NB4 (cell line): ENCODE data around the gene SLC6A12.

ENCODE experiments used
- POLR2A ChIP-seq: IDR thresholded peaks from 2 replicates; pipeline ENCODE4 v1.6.1; 2011; ENCODE audit warnings: mild to moderate bottlenecking; ENCODE audit not compliant: insufficient read length; ENCODE audit errors: extremely low read depth
- TF ChIP-seq, protein P1 (sequence below): IDR thresholded peaks from one replicate; pipeline ENCODE4 v1.5.1; 2012; ENCODE audit warnings: low read depth, low read length

DNA sequence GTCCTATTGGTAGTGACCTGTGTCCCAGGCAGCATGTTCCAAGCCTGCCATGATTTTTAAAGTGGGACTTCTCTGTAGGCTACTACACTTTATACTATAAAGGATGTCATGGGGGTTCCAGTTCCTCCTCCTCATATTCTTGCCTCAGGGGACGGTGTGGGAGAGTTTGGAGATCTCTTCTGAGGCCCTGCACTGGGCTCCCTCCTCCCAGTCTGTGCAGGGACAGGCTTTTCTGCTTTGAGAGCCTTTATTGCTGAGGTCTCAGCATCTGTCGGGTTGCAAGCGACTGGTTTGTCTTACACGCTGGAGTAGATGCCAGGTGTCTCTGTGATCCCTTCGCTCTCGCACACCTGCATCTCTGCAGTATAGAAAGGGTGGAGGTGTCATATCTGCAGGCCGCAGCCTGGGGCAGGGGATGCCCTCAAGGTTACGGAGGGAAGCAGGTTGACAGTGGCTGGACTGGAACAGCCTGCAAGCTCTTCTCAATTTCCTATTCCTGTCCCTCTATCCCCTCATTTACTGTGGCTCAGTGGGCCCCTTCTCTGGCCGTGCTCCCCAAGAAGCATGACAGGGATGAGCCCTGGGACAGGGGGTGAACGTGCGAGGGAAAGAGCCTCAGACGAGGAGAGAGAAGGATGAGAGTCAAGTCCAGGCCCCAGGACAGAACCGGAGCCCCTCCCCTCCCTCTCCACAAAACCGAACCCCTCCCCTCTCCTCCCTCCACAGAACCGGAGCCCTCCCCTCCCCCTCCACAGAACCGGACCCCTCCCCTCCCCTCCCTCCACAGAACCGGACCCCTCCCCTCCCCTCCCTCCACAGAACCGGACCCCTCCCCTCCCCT lies 51.3 kb downstream of the SLC6A12 start:
- TF ChIP-seq, protein P1, sequence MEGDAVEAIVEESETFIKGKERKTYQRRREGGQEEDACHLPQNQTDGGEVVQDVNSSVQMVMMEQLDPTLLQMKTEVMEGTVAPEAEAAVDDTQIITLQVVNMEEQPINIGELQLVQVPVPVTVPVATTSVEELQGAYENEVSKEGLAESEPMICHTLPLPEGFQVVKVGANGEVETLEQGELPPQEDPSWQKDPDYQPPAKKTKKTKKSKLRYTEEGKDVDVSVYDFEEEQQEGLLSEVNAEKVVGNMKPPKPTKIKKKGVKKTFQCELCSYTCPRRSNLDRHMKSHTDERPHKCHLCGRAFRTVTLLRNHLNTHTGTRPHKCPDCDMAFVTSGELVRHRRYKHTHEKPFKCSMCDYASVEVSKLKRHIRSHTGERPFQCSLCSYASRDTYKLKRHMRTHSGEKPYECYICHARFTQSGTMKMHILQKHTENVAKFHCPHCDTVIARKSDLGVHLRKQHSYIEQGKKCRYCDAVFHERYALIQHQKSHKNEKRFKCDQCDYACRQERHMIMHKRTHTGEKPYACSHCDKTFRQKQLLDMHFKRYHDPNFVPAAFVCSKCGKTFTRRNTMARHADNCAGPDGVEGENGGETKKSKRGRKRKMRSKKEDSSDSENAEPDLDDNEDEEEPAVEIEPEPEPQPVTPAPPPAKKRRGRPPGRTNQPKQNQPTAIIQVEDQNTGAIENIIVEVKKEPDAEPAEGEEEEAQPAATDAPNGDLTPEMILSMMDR: no peak
- TF ChIP-seq POLR2A: no peak
